PC-3 (cell line): ENCODE data around the gene LIMS4.
"Not testable (repeated sequence)": the region's sequence is repeated elsewhere in the genome, so short reads cannot be mapped to it uniquely, and the experiment has no call there.

ENCODE experiments used
- EZH2phosphoT487 ChIP-seq: fragments of 300-600 bp; sonication (generic); IDR thresholded peaks from 2 replicates; pipeline ENCODE4 v1.6.1; 2018; ENCODE audit warnings: mild to moderate bottlenecking, antibody characterized with exemption, low read length, borderline replicate concordance
- TF ChIP-seq, protein P1 (sequence below): fragments of 300-600 bp; sonication (generic); conservative IDR thresholded peaks from 2 replicates; pipeline ENCODE4 v1.5.1; 2017; ENCODE audit warnings: antibody characterized with exemption, low read depth, mild to moderate bottlenecking, low read length

GRCh38 chr2:110455080-110455670 is 17.4 kb downstream of the LIMS4 start:
- TF ChIP-seq, protein P1, sequence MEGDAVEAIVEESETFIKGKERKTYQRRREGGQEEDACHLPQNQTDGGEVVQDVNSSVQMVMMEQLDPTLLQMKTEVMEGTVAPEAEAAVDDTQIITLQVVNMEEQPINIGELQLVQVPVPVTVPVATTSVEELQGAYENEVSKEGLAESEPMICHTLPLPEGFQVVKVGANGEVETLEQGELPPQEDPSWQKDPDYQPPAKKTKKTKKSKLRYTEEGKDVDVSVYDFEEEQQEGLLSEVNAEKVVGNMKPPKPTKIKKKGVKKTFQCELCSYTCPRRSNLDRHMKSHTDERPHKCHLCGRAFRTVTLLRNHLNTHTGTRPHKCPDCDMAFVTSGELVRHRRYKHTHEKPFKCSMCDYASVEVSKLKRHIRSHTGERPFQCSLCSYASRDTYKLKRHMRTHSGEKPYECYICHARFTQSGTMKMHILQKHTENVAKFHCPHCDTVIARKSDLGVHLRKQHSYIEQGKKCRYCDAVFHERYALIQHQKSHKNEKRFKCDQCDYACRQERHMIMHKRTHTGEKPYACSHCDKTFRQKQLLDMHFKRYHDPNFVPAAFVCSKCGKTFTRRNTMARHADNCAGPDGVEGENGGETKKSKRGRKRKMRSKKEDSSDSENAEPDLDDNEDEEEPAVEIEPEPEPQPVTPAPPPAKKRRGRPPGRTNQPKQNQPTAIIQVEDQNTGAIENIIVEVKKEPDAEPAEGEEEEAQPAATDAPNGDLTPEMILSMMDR = not testable (repeated sequence)
- not testable (repeated sequence) for TF ChIP-seq EZH2phosphoT487
